ENCODE measurements around the gene PPM1H.

DNA sequence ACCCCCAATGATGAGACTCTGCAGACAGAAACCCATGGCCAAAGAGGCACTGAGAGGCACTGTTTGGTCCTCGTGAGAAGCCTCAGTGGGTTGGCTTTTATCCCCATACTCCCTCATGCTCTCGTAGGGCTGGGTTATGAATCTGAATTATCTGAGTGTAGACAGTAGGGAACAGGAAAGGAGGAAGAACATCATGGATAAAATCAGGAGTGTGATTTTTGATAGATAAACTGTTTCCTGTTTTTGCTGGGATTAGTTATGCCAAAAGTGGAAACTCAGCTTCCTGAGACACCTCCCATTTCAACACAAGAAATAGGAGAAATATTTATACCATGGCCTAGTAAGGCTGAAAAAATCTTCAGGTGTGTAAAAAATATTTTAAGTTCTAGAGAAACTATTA is 177.9 kb downstream of the PPM1H start:
- TF ChIP-seq, protein P1, sequence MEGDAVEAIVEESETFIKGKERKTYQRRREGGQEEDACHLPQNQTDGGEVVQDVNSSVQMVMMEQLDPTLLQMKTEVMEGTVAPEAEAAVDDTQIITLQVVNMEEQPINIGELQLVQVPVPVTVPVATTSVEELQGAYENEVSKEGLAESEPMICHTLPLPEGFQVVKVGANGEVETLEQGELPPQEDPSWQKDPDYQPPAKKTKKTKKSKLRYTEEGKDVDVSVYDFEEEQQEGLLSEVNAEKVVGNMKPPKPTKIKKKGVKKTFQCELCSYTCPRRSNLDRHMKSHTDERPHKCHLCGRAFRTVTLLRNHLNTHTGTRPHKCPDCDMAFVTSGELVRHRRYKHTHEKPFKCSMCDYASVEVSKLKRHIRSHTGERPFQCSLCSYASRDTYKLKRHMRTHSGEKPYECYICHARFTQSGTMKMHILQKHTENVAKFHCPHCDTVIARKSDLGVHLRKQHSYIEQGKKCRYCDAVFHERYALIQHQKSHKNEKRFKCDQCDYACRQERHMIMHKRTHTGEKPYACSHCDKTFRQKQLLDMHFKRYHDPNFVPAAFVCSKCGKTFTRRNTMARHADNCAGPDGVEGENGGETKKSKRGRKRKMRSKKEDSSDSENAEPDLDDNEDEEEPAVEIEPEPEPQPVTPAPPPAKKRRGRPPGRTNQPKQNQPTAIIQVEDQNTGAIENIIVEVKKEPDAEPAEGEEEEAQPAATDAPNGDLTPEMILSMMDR (IDR thresholded peaks at IDR 0.05), result no peak
- TF ChIP-seq POLR2AphosphoS5 (IDR thresholded peaks at IDR 0.05; ENCODE audit: insufficient read depth in 1 of 2, low read depth in 1 of 2), result no peak
- no peak for TF ChIP-seq POLR2A (IDR thresholded peaks at IDR 0.05)

Data from vagina (tissue), 2 donors.